Measurements from ENCODE around the gene SPECC1L.

SPECC1L gene

DNA sequence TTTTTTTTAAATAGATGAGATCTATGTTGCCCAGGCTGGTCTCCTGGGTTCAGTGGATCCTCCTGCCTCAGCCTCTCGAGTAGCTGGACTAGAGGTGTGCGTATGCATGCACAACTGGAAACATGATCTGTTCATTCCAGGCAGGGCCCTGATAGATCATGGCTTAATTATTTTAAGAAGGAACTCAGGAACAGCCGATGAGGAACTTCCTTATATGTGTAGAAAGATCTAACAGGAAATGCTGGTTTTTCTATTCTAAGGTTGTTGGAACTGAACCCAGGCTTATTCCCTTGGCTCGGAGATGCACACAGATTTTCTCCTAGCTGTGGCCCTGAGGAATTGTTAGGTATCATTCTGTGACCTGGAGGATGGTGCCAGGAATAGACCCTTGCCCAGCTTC, 32.4 kb downstream of the SPECC1L start:
- TF ChIP-seq NFIC (IDR thresholded peaks at IDR 0.05) (no peak), RAD21 (IDR thresholded peaks at IDR 0.05; ENCODE audit: low read depth) (no peak), TAF1 (IDR thresholded peaks at IDR 0.05; ENCODE audit: low read depth) (no peak), FOXM1 (IDR thresholded peaks at IDR 0.05; ENCODE audit: borderline replicate concordance, low read depth) (no peak), ZBTB7A (IDR thresholded peaks at IDR 0.05; ENCODE audit: low read depth) (no peak), EP300 (IDR thresholded peaks at IDR 0.05; ENCODE audit: borderline replicate concordance) (no peak), YY1 (IDR thresholded peaks at IDR 0.05; ENCODE audit: low read depth) (no peak), EGR1 (IDR thresholded peaks at IDR 0.05) (no peak), CREB1 (IDR thresholded peaks at IDR 0.05; ENCODE audit: low read depth) (no peak), CEBPB (IDR thresholded peaks at IDR 0.05) (no peak), TCF12 (IDR thresholded peaks at IDR 0.05; ENCODE audit: low read depth) (no peak)
- TF ChIP-seq, protein P1, sequence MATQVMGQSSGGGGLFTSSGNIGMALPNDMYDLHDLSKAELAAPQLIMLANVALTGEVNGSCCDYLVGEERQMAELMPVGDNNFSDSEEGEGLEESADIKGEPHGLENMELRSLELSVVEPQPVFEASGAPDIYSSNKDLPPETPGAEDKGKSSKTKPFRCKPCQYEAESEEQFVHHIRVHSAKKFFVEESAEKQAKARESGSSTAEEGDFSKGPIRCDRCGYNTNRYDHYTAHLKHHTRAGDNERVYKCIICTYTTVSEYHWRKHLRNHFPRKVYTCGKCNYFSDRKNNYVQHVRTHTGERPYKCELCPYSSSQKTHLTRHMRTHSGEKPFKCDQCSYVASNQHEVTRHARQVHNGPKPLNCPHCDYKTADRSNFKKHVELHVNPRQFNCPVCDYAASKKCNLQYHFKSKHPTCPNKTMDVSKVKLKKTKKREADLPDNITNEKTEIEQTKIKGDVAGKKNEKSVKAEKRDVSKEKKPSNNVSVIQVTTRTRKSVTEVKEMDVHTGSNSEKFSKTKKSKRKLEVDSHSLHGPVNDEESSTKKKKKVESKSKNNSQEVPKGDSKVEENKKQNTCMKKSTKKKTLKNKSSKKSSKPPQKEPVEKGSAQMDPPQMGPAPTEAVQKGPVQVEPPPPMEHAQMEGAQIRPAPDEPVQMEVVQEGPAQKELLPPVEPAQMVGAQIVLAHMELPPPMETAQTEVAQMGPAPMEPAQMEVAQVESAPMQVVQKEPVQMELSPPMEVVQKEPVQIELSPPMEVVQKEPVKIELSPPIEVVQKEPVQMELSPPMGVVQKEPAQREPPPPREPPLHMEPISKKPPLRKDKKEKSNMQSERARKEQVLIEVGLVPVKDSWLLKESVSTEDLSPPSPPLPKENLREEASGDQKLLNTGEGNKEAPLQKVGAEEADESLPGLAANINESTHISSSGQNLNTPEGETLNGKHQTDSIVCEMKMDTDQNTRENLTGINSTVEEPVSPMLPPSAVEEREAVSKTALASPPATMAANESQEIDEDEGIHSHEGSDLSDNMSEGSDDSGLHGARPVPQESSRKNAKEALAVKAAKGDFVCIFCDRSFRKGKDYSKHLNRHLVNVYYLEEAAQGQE (IDR thresholded peaks at IDR 0.05; ENCODE audit: low read depth): no peak
- TF ChIP-seq, protein P2, sequence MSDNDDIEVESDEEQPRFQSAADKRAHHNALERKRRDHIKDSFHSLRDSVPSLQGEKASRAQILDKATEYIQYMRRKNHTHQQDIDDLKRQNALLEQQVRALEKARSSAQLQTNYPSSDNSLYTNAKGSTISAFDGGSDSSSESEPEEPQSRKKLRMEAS (IDR thresholded peaks at IDR 0.05): no peak

DNA sequence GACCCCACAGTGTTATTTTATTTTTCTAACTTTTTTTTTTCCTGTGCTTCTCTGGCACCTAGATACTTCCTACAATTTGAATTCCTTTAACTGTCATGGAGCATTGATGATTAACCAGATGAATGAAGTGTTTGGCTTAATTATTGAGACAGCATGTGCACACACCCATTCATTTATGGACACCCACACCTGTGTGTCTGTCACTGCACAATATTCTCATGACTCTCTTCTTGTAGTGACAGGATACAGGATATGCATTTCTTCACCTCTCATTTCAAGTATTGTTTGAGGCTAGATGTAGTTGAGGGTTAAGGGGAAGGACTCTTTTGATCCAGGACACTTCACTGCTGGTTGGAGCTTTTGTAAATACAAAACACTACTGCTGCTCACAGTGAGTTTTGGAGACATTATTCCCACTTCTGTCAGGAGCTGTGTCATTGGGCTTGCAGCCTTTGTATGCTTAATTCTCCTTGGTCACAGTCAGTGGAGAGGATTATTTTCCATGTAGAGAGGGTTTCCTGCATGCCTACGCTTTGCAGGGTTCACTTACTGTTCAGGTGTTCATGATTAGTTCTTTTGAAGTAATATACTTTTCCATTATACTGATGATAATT, 33.5 kb downstream of the SPECC1L start:
- TF ChIP-seq, protein P1 (IDR thresholded peaks at IDR 0.05; ENCODE audit: low read depth): no peak

DNA sequence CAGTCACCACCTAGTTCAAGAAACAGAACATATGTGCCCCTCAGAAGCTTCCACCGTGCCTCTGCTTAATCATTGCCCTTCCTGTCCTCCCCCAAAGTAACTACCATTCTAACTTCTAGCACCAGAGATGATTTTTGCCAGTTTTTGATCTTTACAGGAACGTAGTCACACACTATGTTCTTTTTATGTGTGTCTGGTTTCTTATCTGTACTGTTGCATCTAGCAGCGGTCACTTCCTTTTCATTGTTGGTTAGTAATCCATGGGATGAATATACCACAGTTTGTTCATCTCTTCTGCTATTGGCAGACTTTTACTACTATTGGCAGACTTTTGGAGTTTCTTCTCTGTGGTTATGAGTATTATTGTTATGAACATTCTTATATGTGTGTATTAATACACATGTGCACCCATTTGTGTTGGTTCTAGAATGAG, 34.6 kb downstream of the SPECC1L start:
- TF ChIP-seq YY1 (IDR thresholded peaks at IDR 0.05; ENCODE audit: low read depth) (no peak), TAF1 (IDR thresholded peaks at IDR 0.05; ENCODE audit: low read depth) (no peak), EGR1 (IDR thresholded peaks at IDR 0.05) (no peak), TEAD4 (IDR thresholded peaks at IDR 0.05) (no peak)
- TF ChIP-seq, protein P3, sequence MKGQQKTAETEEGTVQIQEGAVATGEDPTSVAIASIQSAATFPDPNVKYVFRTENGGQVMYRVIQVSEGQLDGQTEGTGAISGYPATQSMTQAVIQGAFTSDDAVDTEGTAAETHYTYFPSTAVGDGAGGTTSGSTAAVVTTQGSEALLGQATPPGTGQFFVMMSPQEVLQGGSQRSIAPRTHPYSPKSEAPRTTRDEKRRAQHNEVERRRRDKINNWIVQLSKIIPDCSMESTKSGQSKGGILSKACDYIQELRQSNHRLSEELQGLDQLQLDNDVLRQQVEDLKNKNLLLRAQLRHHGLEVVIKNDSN (IDR thresholded peaks at IDR 0.05): no peak
- TF ChIP-seq, protein P1 (IDR thresholded peaks at IDR 0.05; ENCODE audit: low read depth): no peak

DNA sequence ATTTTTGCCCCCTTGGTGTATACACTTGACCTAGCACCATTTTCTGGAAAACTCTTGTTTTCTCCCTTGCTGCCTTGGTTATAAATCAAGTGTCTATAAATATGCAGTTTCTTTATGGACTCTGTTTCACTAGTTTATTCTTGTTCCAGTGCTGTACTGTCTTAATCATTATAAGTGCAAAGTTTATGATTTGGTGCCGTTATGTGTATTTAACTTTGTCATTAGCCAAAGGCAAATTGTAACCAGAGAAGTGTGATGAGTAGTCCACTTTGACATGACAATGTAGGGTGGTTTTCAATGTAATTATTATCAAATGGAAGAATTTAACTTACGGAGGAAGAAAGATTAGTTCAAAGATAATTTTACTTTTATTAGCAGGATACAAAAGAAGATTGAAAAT, 40.3 kb downstream of the SPECC1L start:
- no peak for TF ChIP-seq NFIC (IDR thresholded peaks at IDR 0.05)
- no peak for TF ChIP-seq EP300 (IDR thresholded peaks at IDR 0.05; ENCODE audit: borderline replicate concordance)
- TF ChIP-seq, protein P3 (IDR thresholded peaks at IDR 0.05): no peak
- TF ChIP-seq RAD21 (IDR thresholded peaks at IDR 0.05; ENCODE audit: low read depth): no peak
- no peak for TF ChIP-seq FOXM1 (IDR thresholded peaks at IDR 0.05; ENCODE audit: borderline replicate concordance, low read depth)
- no peak for TF ChIP-seq TAF1 (IDR thresholded peaks at IDR 0.05; ENCODE audit: low read depth)
- no peak for TF ChIP-seq YY1 (IDR thresholded peaks at IDR 0.05; ENCODE audit: low read depth)
- TF ChIP-seq, protein P1 (IDR thresholded peaks at IDR 0.05; ENCODE audit: low read depth): no peak
- TF ChIP-seq TCF12 (IDR thresholded peaks at IDR 0.05; ENCODE audit: low read depth): no peak
- no peak for TF ChIP-seq CREB1 (IDR thresholded peaks at IDR 0.05; ENCODE audit: low read depth)
- TF ChIP-seq EGR1 (IDR thresholded peaks at IDR 0.05): no peak
- TF ChIP-seq CEBPB (IDR thresholded peaks at IDR 0.05): no peak
- no peak for TF ChIP-seq TEAD4 (IDR thresholded peaks at IDR 0.05)
- no peak for TF ChIP-seq ZBTB7A (IDR thresholded peaks at IDR 0.05; ENCODE audit: low read depth)
- TF ChIP-seq, protein P2 (IDR thresholded peaks at IDR 0.05): no peak
